GM20000 (cell line): Measurements from ENCODE around the gene ADCY4.

Source experiments
- DNase-seq: peaks from one replicate; pipeline ENCODE4 v3.0.0; 2012; ENCODE audit warnings: low spot score
- CTCF ChIP-seq: IDR thresholded peaks from 2 replicates; pipeline ENCODE4 v1.5.1; 2012; ENCODE audit warnings: mild to moderate bottlenecking, control low read depth; ENCODE audit errors: extremely low read depth, missing control alignments

ADCY4 gene

GRCh38 chr14:24369907-24370687, 35.2 kb upstream of the ADCY4 start:
- no peak for TF ChIP-seq CTCF
- no peak for DNase-seq

- no peak for DNase-seq
- no peak for TF ChIP-seq CTCF
Observed at GRCh38 chr14:24369463-24369862, 34.6 kb upstream of the ADCY4 start.

GRCh38 chr14:24368562-24369252, 33.8 kb upstream of the ADCY4 start:
- no peak for TF ChIP-seq CTCF
- peak; percentile 82 for DNase-seq

GRCh38 chr14:24368212-24368561, 33.3 kb upstream of the ADCY4 start:
- no peak for TF ChIP-seq CTCF
- peak; percentile 60 for DNase-seq

- no peak for TF ChIP-seq CTCF
- peak; percentile 86 for DNase-seq
Observed at GRCh38 chr14:24367514-24368211, 32.8 kb upstream of the ADCY4 start, which contains the start of gene NFATC4. TSS of gene NFATC4 (plus strand) at chr14:24368184. CDS start at chr14:24368341, 157 bp downstream.

GRCh38 chr14:24366721-24367513, 32.0 kb upstream of the ADCY4 start:
- TF ChIP-seq CTCF, result no peak
- DNase-seq, result peak; percentile 88
